H1 (cell line): Measurements from ENCODE around the gene KHDRBS2. TPM values are rescaled to one million over a fixed set of nuclear protein-coding genes. Genes with fewer than 3 reads are reported as not detected.

Source experiments
- CTCF ChIA-PET: fragments of 300-600 bp; sonication (Branson Sonifier 250); formaldehyde crosslinking; loops from one replicate; lab custom pipeline; 2021; ENCODE audit not compliant: partially characterized antibody; lab: Charles Lee
- POLR2A ChIA-PET: fragments of 300-600 bp; sonication (Branson Sonifier 250); formaldehyde crosslinking; loops from one replicate; lab custom pipeline; 2021; ENCODE audit warnings: inconsistent platforms; ENCODE audit not compliant: partially characterized antibody; lab: Charles Lee
- DNase-seq, 2 experiments: peaks; one replicate each; pipeline versions ENCODE4 v3.0.0 to v3.0.0-alpha.2; 2010 to 2022; ENCODE audit warnings: low spot score in 2 of 2, low read depth in 1 of 2, mixed read lengths in 1 of 2
- FAIRE-seq: peaks from 2 replicates; lab custom pipeline; 2011; peaks lifted over from hg19 to GRCh38; lab: Jason Lieb, UNC
- H2AFZ ChIP-seq: 2 replicates; pipeline ENCODE4 v1.8.1; 2012; ENCODE audit warnings: low read length, inconsistent platforms
- H2AK5ac ChIP-seq: 2 replicates; pipeline ENCODE4 v1.6.1; 2013; ENCODE audit warnings: low read depth, low read length
- H2BK120ac ChIP-seq: replicated peaks from 2 replicates; pipeline ENCODE3; 2013; ENCODE audit warnings: low read depth, low read length, inconsistent platforms
- H2BK12ac ChIP-seq: 2 replicates; pipeline ENCODE4 v1.6.1; 2013; ENCODE audit warnings: low read depth, low read length
- H2BK15ac ChIP-seq: 2 replicates; pipeline ENCODE4 v1.6.1; 2013; ENCODE audit warnings: low read length
- H2BK20ac ChIP-seq: 2 replicates; pipeline ENCODE4 v1.6.1; 2013; ENCODE audit warnings: low read length
- H2BK5ac ChIP-seq: 2 replicates; pipeline ENCODE4 v1.6.1; 2013; ENCODE audit warnings: low read depth, low read length
- H3K14ac ChIP-seq: 2 replicates; pipeline ENCODE4 v1.6.1; 2013; ENCODE audit warnings: inconsistent platforms; ENCODE audit not compliant: insufficient read length
- H3K18ac ChIP-seq: 2 replicates; pipeline ENCODE4 v1.6.1; 2013; ENCODE audit warnings: low read length; ENCODE audit errors: extremely low read depth
- H3K23ac ChIP-seq: 2 replicates; pipeline ENCODE4 v1.6.1; 2013; ENCODE audit warnings: inconsistent platforms; ENCODE audit not compliant: insufficient read length
- H3K23me2 ChIP-seq: 2 replicates; pipeline ENCODE4 v1.6.1; 2013; ENCODE audit warnings: low read depth, low read length
- H3K27ac ChIP-seq: 2 replicates; pipeline ENCODE4 v1.6.1; 2011; ENCODE audit warnings: low read depth, low read length, inconsistent platforms
- H3K27me3 ChIP-seq, 4 experiments: replicated peaks in 1 of 4; 1 replicate in 1 of 4; 2 replicates in 3 of 4; pipeline versions ENCODE4 v1.6.1 to v1.8.1; 2011 to 2013; ENCODE audit warnings: low read length in 3 of 4, mild to moderate bottlenecking in 3 of 4, inconsistent platforms in 2 of 4, mixed read lengths in 2 of 4, moderate library complexity in 1 of 4; ENCODE audit not compliant: control insufficient read depth in 3 of 4, insufficient read depth in 3 of 4; ENCODE audit errors: extremely low read depth in 1 of 4
- H3K36me3 ChIP-seq, 4 experiments: 2 replicates each; pipeline versions ENCODE4 v1.6.1 to v1.8.1; 2011 to 2013; ENCODE audit warnings: mild to moderate bottlenecking in 4 of 4, low read length in 3 of 4, moderate library complexity in 2 of 4, control low read depth in 1 of 4, inconsistent platforms in 1 of 4; ENCODE audit not compliant: insufficient read depth in 4 of 4, control insufficient read depth in 2 of 4
- H3K4ac ChIP-seq: replicated peaks from 2 replicates; pipeline ENCODE3; 2013; ENCODE audit warnings: low read length, low read depth, mixed read lengths, inconsistent platforms; ENCODE audit not compliant: insufficient read length
- H3K4me1 ChIP-seq, 4 experiments: replicated peaks in 1 of 4; 1 replicate in 1 of 4; 2 replicates in 3 of 4; pipeline versions ENCODE4 v1.6.1 to v1.8.1; 2011 to 2013; ENCODE audit warnings: low read length in 3 of 4, inconsistent platforms in 2 of 4, mixed read lengths in 1 of 4; ENCODE audit not compliant: insufficient read depth in 4 of 4, control insufficient read depth in 3 of 4
- H3K4me2 ChIP-seq, 2 experiments: 2 replicates each; pipeline versions ENCODE4 v1.6.1 to v1.8.1; 2011 to 2013; ENCODE audit warnings: low read depth in 2 of 2, low read length in 2 of 2, control low read depth in 1 of 2, inconsistent platforms in 1 of 2, mild to moderate bottlenecking in 1 of 2; ENCODE audit not compliant: insufficient read depth in 1 of 2
- H3K4me3 ChIP-seq, 4 experiments: fragments of 200-600, 300-600 bp in 1 of 4; sonication (generic), shearing (Covaris generic), sonication (Bioruptor Twin) in 1 of 4; 2 replicates each; pipeline versions ENCODE4 v1.5.1 to v1.8.1; 2011 to 2016; ENCODE audit warnings: low read length in 4 of 4, low read depth in 3 of 4, control low read depth in 2 of 4, inconsistent platforms in 2 of 4, mild to moderate bottlenecking in 2 of 4, mixed read lengths in 1 of 4, moderate library complexity in 1 of 4; ENCODE audit not compliant: insufficient read depth in 2 of 4; ENCODE audit errors: extremely low read depth in 1 of 4
- H3K56ac ChIP-seq: replicated peaks from 2 replicates; pipeline ENCODE3; 2013; ENCODE audit warnings: low read depth, mild to moderate bottlenecking, mixed read lengths, low read length, inconsistent platforms; ENCODE audit not compliant: insufficient read length
- H3K79me1 ChIP-seq: 2 replicates; pipeline ENCODE4 v1.6.1; 2013; ENCODE audit warnings: low read depth, low read length, control low read depth
- H3K79me2 ChIP-seq, 2 experiments: 2 replicates each; pipeline versions ENCODE4 v1.6.1 to v1.8.1; 2012 to 2013; ENCODE audit warnings: low read length in 2 of 2, mild to moderate bottlenecking in 2 of 2, inconsistent platforms in 1 of 2; ENCODE audit not compliant: insufficient read depth in 2 of 2, control insufficient read depth in 1 of 2
- H3K9ac ChIP-seq, 4 experiments: replicated peaks in 1 of 4; 1 replicate in 1 of 4; 2 replicates in 3 of 4; pipeline versions ENCODE4 v1.6.1 to v1.8.1; 2011 to 2013; ENCODE audit warnings: low read depth in 3 of 4, low read length in 3 of 4, control low read depth in 2 of 4, mild to moderate bottlenecking in 2 of 4, moderate library complexity in 2 of 4, inconsistent platforms in 1 of 4; ENCODE audit errors: extremely low read depth in 1 of 4
- H3K9me3 ChIP-seq, 2 experiments: 2 replicates each; pipeline versions ENCODE4 v1.6.1 to v1.8.1; 2012 to 2013; ENCODE audit warnings: mild to moderate bottlenecking in 2 of 2, moderate library complexity in 2 of 2, control low read depth in 1 of 2, inconsistent platforms in 1 of 2, low read depth in 1 of 2, low read length in 1 of 2, mixed read lengths in 1 of 2; ENCODE audit not compliant: insufficient read depth in 2 of 2
- H4K20me1 ChIP-seq, 2 experiments: replicated peaks in 1 of 2; 2 replicates each; pipeline versions ENCODE3 to v1.8.1; 2011 to 2013; ENCODE audit warnings: inconsistent platforms in 2 of 2, low read length in 2 of 2, mild to moderate bottlenecking in 1 of 2; ENCODE audit not compliant: insufficient read depth in 2 of 2, control insufficient read depth in 1 of 2
- H4K5ac ChIP-seq: 2 replicates; pipeline ENCODE4 v1.6.1; 2013; ENCODE audit warnings: low read length, low read depth, mixed read lengths, inconsistent platforms; ENCODE audit not compliant: insufficient read length
- H4K8ac ChIP-seq: 2 replicates; pipeline ENCODE4 v1.8.0; 2013; ENCODE audit warnings: mild to moderate bottlenecking, moderate library complexity, low read length, inconsistent platforms; ENCODE audit not compliant: insufficient read depth; ENCODE audit errors: extremely low read depth
- H4K91ac ChIP-seq: replicated peaks from 2 replicates; pipeline ENCODE3; 2013; ENCODE audit warnings: low read length, mixed read lengths, inconsistent platforms; ENCODE audit not compliant: insufficient read length
- CBX8 ChIP-seq: fragments of 300-800, 300-1000 bp; sonication (generic); IDR thresholded peaks from 2 replicates; pipeline ENCODE4 v1.7.1; 2016; ENCODE audit warnings: low read depth, low read length, borderline replicate concordance
- CEBPB ChIP-seq: IDR thresholded peaks from 2 replicates; pipeline ENCODE4 v1.6.1; 2012; ENCODE audit warnings: low read depth, low read length
- CTCF ChIP-seq, 3 experiments: IDR thresholded peaks; 1 replicate in 2 of 3; 2 replicates in 1 of 3; pipeline versions ENCODE4 v1.5.1 to v1.6.1; 2011; ENCODE audit warnings: low read length in 3 of 3, mild to moderate bottlenecking in 3 of 3, inconsistent platforms in 2 of 3, low read depth in 1 of 3, moderate library complexity in 1 of 3; ENCODE audit not compliant: insufficient read depth in 1 of 3; ENCODE audit errors: control extremely low read depth in 1 of 3
- GABPA ChIP-seq: IDR thresholded peaks from 2 replicates; pipeline ENCODE4 v1.6.1; 2011; ENCODE audit warnings: mild to moderate bottlenecking, low read length, moderate library complexity, borderline replicate concordance; ENCODE audit not compliant: insufficient read depth
- HDAC6 ChIP-seq: IDR thresholded peaks from one replicate; pipeline ENCODE4 v1.7.1; 2012; ENCODE audit warnings: low read depth, mild to moderate bottlenecking, inconsistent platforms, low read length, moderate library complexity
- JUND ChIP-seq: IDR thresholded peaks from 2 replicates; pipeline ENCODE4 v1.6.1; 2011; ENCODE audit warnings: mild to moderate bottlenecking, improper control_type of control experiment, low read length
- MAFK ChIP-seq: IDR thresholded peaks from 2 replicates; pipeline ENCODE4 v1.6.1; 2012; ENCODE audit warnings: low read depth, mild to moderate bottlenecking, improper control_type of control experiment, low read length
- NANOG ChIP-seq: IDR thresholded peaks from 2 replicates; pipeline ENCODE4 v1.6.1; 2011; ENCODE audit warnings: low read length, low read depth, mild to moderate bottlenecking, inconsistent platforms; ENCODE audit not compliant: insufficient read depth, poor library complexity, severe bottlenecking
- POLR2A ChIP-seq, 2 experiments: IDR thresholded peaks; 1 replicate in 1 of 2; 2 replicates in 1 of 2; pipeline ENCODE4 v1.6.1; 2011; ENCODE audit warnings: low read depth in 2 of 2, low read length in 2 of 2, mild to moderate bottlenecking in 2 of 2; ENCODE audit errors: control extremely low read depth in 1 of 2
- POU5F1 ChIP-seq: IDR thresholded peaks from 2 replicates; pipeline ENCODE4 v1.6.1; 2011; ENCODE audit warnings: low read depth, mild to moderate bottlenecking, low read length, moderate library complexity
- RAD21 ChIP-seq, 2 experiments: IDR thresholded peaks in 1 of 2; conservative IDR thresholded peaks in 1 of 2; 2 replicates each; pipeline ENCODE4 v1.6.1; 2011; ENCODE audit warnings: low read depth in 2 of 2, low read length in 2 of 2, improper control_type of control experiment in 1 of 2, inconsistent platforms in 1 of 2, mild to moderate bottlenecking in 1 of 2, moderate library complexity in 1 of 2
- SIX5 ChIP-seq: IDR thresholded peaks from 2 replicates; pipeline ENCODE4 v1.6.1; 2011; ENCODE audit warnings: mild to moderate bottlenecking, low read depth, low read length
- SRF ChIP-seq: IDR thresholded peaks from 2 replicates; pipeline ENCODE4 v1.6.1; 2011; ENCODE audit warnings: mild to moderate bottlenecking, low read depth, low read length, moderate library complexity
- polyA plus RNA-seq, 7 experiments: library from polyadenylated mRNA; depleted of rRNA in 3 of 7; stranded (reverse) in 5 of 7; unstranded in 2 of 7; fragments of >200 nt in 5 of 7; fragments of 200-250 nt in 2 of 7; gene quantifications; 1 replicate in 5 of 7; 2 replicates in 1 of 7; 4 replicates in 1 of 7; pipeline versions ENCODE4 v1.2.1 to v1.2.3, GENCODE V29; 2011 to 2013; ENCODE audit warnings: missing spikeins in 2 of 7, mixed read lengths in 2 of 7
- total RNA-seq: library from RNA; stranded (reverse); fragmentation: NEBNext Ultra II Directional; extraction: Animal tissue kit (Norgen Biotek cat#: 25700); gene quantifications from 2 replicates; pipeline ENCODE4 v1.2.1, GENCODE V29; 2021

KHDRBS2 gene
- total and polyA plus RNA-seq, 2 of the 8 experiments (the other 6 are each of a cell fraction or from before 2014, with no cell fraction given): 5.2 to 7.7 TPM

- Histone ChIP-seq H3K56ac (no peak overlapping the region), H4K91ac (no peak overlapping the region), H3K23me2 (no peaks in the 10 kb centered on the region), H3K4ac (no peak overlapping the region), H3K4me1 (0 out of 7 replicates have a peak, but pooled peaks cover 0 to 4% (median 0%) of the 10 kb centered on the region in 4 experiments), H3K4me2 (no peak overlapping the region), H3K9ac (no peak overlapping the region), H2AK5ac (no peak overlapping the region), H3K27ac (no peak overlapping the region), H2BK20ac (no peak overlapping the region), H3K4me3 (no peak overlapping the region), H2BK12ac (no peak overlapping the region), H3K27me3 (no peaks in the 10 kb centered on the region), H2BK5ac (no peak overlapping the region), H3K79me2 (no peaks in the 10 kb centered on the region), H3K18ac (no peak overlapping the region), H4K20me1 (no peaks in the 10 kb centered on the region), H2BK15ac (no peak overlapping the region), H3K14ac (no peak overlapping the region), H3K23ac (no peak overlapping the region), H4K5ac (no peak overlapping the region), H2BK120ac (no peak overlapping the region), H4K8ac (no peak overlapping the region), H3K79me1 (no peaks in the 10 kb centered on the region), H2AFZ (no peak overlapping the region), H3K36me3 (peaks cover 0 to 2% (median 0%) of the 10 kb centered on the region in 4 experiments; a peak in 2 of 8 replicates), H3K9me3 (no peaks in the 10 kb centered on the region)
- DNase-seq (no peak), FAIRE-seq (no peak)
- ChIA-PET CTCF (interaction anchor here (0.6 kb wide), 1 partner anchor 27 kb away, joined by 4 read pairs; no protein-coding TSS in a partner anchor), POLR2A (no interaction called here)
- TF ChIP-seq GABPA (no peak), POLR2A (IDR thresholded peaks at IDR 0.05; ENCODE audit: control extremely low read depth in 1 of 2, low read depth in 2 of 2, low read length in 2 of 2) (no peak), JUND (no peak), CTCF (IDR thresholded peaks at IDR 0.05; ENCODE audit: control extremely low read depth in 1 of 3, insufficient read depth in 1 of 3, low read depth in 1 of 3, low read length in 3 of 3) (no peak), NANOG (no peak), RAD21 (IDR thresholded peaks at IDR 0.05 in 1 of 2, conservative IDR thresholded peaks at IDR 0.05 in 1 of 2; ENCODE audit: low read depth in 2 of 2, low read length in 2 of 2) (no peak), MAFK (no peak), SIX5 (no peak), CEBPB (no peak), HDAC6 (no peak), SRF (no peak), POU5F1 (no peak), CBX8 (no peak)
Observed at GRCh38 chr6:62042429-62042828, 243.6 kb downstream of the KHDRBS2 start.
